GM19193 (cell line): ENCODE data around the gene CD74.

Experiments
- POLR2A ChIP-seq: IDR thresholded peaks from 4 replicates; pipeline ENCODE4 v1.6.1; 2011; ENCODE audit not compliant: insufficient read depth, insufficient read length; ENCODE audit errors: extremely low read depth

The CD74 gene

DNA sequence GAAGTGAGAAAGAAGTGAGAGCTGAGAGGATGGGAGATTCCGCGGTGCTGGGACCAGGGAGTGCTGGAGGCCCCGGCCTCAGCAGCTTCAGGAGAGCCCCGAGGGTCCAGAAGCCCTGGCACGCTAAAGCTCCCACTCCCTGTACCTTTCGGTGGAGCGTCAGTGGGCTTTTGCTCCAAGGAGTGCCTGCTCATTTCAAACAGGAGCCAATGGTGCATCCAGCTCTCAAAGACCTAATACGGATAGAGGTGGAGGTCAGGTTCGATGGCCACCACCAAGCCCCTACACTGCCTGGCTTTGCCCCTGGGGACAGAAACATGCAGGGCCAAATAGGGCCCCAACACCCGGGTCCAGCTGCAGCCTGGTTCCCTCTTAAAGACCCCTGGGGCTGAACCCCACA is 8.2 kb downstream of the CD74 start:
- TF ChIP-seq POLR2A = peak; percentile 25

DNA sequence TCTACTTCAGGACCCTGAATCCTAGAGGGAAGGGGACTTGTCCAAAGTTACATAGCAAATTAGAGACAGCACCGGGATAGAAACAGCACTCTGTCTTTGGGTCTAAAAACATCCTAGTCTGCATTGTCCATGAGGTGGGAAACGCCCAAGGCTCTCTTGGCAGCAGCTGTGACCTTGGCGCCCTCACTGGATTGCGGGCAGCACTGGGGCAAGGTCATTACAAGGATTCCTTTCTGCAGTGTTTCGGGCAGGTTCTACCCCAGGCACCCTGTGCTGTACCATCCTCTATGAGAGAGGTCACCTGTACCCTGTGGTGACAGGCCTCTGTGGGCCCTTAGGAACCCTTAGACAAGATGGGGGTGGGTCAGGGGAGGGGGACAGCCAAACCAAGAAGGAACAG is 8.6 kb downstream of the CD74 start:
- TF ChIP-seq POLR2A = peak; percentile 38

DNA sequence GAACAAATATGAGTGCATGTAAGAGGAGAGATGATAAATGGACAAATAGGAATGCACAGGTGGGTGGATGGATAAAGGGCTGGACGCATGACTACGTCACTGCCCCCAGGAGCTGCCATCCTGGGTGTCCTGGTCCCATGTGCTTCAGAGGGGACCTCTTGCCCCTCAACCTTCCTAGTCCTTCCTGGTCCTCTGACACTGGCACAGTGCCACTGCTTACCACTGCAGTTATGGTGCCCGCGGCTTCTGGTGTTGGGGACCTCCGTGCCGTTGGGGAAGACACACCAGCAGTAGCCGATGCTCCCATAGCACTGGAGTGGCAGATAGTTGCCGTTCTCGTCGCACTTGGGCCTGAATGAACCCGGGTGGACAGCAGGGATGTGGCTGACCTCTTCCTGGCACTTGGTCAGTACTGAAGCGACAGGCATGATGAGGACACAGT is 9.8 kb downstream of the CD74 start:
- TF ChIP-seq POLR2A = peak; percentile 67

DNA sequence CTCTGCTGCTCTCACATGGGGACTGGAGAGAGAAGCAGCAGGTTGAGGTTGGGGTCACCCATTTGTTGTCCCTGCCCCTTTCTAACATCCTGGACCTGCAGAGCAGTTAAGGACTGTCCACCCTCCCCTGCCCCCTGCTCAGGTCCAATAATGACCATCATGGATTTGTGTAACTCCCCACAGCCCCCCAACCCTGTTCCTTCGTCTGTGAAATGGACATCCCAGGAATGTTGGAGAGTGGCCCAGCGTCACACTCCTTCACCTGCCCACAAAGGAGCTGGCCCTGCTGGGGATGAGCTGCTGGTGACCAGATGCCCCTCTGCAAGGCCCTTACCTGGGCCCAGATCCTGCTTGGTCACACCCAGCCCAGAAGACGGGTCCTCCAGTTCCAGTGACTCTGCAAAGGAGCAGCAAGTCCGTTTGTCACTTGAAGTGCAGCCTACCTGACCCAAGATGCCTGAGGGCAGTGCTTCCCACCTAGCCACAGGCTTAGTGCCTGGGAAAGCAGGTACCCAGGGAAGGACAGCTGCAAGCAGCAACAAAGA is 10.4 kb downstream of the CD74 start:
- peak; percentile 22 for TF ChIP-seq POLR2A

DNA sequence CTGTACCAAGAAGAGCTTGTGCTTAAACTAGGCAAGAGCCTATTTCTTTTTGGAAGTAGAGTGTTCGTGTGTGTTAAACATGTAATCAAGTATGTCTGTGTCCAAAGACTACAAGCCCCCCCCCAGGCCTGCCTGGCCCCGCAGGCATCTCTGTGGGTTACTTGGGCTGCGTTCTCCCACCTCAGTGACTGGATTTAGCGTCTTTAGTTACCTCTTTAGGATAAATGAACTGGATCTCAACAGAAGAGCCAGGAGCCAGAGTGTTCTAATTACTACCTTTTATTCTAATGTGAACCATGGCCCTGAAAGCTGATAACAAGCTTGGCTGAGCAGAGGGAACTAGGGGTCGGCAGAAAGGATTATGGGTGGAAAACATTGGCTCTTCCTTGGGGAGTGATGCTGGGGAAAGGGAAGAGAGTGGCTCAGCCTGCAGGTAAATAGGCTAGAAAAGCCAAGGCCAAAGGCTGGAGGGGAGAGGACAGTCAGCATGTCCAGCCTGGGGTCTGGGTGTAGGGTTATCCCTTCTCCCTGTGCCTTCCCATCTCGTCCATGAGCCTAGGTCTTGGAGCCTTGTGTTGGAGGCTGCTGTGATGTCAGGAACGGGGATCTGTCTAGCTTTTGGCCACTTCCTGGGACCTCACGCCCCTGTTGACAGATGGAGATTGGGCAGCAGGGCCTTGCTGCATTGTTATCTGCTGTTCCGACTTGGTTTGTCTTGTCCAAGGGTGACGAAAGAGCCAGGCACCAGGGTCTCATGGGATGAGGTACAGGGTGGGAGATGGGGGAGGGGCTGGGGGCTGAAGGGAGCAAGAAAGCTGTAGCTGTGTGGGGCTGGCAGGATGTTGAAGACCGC is 11.1 kb downstream of the CD74 start:
- peak; percentile 74 for TF ChIP-seq POLR2A

DNA sequence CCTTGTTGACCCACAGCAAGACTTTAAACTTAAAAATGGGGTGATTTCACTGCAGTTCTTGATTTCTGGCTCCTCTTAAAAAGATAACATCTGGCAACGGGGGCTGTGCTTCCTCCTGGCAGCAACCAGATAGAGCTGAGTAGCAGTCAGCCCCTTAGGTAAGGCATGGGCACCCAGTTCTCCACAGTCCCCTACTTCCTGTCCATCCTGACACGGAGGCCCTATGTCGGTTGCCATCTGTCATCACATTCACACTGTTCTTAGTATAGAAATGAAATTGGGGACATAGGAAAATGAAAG is 11.7 kb downstream of the CD74 start:
- TF ChIP-seq POLR2A = peak; percentile 38

DNA sequence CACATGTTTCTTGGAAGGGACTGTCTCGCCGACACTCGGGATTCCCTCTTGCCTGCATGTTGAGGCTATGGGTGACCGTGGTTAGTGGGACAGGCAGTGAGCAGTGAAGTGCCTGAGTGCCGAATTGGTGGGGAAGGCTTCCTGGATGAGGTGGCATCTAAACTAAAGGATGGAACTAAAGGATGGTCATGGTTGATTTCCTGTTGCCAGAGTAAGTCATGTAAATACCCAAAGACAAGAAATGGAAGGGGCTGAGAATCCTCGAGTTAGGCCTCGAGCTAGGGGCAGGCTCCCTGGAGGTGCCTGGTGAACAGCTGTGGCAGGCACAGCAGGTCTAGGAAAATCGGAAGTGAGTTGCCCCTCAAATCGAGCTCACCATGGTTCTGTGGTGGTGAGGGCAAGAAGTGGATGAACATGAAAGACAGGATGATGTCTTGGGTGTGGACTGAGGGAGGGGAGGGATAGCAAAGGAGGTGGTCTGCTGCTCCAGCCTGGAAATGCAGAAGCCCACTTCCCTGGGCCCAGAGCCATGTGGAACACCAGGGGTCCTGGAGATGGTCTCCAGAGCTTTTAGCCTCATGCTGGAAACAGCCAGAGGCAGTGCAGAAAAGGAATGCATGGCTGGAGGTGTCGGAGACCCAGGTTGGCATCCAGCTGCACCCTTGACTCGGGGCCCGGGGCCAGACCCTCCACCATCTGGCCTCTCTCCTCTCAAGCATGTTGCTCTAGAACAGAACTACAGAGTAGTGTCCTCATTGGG is 12.2 kb downstream of the CD74 start:
- peak; percentile 89 for TF ChIP-seq POLR2A

DNA sequence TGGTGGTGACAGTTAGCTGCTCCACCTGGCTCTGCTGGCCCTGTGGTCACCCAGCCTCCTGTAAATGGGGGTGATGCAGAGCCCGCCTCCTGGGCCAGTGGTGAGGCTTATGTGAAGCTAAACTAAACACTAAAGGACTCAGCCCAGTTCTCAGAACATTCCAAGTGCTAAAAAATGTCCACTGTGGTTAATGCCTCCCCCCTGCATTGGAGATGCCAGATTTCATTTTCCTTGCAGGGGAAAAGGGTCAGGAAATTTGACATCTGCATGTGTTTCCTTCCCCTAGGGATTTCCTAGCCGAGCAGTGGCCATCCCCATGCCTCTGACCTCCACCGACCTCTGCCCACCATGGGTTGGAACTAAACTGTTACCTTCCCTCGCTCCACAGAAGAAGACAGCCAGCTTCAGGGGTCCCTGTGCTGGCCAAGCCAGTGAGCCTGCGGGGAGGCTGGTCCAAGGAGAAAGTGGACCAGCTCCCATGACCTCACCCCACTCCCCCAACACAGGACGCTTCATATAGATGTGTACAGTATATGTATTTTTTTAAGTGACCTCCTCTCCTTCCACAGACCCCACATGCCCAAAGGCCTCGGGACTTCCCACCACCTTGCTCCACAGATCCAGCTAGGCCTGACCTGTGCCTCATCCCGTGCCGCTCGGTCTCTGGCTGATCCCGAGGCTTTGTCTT is 13.0 kb downstream of the CD74 start:
- peak; percentile 56 for TF ChIP-seq POLR2A

DNA sequence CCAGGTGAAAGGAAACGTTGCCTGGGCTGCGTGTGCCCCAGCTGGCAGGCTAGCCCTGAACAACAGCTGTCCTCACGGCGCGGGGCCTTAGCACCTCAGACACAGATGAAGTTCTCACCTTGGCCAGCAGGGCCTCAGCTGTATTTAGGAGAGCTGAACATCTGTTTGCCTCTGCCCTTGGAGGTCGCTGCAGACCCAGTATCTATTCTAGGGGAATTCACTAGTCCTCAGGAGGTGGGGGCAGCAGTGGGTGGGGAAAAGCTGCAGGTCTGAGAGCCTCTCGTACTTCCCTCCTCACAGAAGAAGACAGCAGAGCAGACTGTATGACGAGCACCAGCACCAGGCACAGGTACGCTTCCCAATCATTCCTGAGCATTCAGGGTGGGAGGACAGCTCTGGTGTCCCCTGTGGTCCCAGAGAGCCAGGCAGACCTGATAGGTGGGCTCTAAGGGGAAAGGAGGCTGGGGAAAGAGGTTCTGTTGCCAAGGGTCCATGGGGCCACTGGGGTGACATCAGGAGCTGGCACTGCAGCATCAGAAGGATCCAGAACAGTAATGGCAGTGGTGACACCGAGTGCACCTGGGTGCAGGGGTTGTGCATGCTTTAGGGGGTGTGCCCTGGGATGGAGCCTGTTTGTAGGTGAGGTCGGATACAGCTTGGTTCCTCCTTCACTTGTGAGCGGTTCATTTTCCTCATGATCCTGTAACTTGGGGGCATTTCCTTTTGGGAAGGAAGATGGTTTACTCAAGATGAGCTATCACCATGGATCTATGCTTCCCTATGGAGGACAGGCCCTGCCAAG is 13.8 kb downstream of the CD74 start:
- peak; percentile 85 for TF ChIP-seq POLR2A

DNA sequence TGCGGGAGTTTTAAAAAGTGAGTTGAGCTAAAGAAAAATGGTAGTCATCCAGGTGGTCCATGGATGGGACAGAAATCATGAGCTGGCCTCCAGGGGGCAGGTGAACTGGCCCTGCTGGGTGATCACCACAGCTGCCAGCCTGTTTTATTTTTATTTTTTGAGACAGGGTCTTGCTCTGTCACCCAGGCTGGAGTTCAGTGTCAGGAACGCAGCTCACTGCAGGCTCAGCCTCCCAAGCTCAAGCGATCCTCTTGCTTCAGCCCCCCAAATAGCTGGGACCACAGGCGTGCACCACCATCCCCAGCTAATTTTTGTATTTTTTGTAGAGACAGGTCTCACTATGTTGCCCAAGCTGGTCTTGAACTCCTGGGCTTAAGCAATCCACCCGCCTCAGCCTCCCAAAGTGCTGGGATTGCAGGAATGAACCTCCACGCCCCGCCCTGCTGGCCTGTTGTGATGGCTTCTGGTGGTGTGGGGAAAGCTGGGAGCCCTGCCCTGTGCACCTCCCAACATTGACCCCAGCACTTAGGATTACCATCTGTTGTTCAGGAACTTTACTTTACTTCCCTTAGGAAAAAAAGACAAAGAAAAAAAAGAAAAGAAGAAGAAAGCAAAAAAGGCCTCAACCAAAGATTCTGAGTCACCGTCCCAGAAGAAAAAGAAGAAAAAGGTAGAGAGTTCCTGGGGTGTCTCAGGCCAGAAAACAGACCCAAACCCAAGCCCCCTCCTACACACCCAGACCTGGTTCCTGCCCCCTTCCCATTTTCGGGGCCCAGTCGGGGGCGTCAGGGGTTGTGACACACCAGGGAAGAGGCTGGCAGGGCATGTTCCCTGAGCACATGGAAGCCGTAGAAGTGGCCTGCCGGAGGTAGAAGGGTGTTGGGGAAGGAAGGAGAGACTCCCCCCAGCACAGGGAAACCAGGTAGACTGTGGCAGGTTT is 14.7 kb downstream of the CD74 start:
- peak; percentile 29 for TF ChIP-seq POLR2A

DNA sequence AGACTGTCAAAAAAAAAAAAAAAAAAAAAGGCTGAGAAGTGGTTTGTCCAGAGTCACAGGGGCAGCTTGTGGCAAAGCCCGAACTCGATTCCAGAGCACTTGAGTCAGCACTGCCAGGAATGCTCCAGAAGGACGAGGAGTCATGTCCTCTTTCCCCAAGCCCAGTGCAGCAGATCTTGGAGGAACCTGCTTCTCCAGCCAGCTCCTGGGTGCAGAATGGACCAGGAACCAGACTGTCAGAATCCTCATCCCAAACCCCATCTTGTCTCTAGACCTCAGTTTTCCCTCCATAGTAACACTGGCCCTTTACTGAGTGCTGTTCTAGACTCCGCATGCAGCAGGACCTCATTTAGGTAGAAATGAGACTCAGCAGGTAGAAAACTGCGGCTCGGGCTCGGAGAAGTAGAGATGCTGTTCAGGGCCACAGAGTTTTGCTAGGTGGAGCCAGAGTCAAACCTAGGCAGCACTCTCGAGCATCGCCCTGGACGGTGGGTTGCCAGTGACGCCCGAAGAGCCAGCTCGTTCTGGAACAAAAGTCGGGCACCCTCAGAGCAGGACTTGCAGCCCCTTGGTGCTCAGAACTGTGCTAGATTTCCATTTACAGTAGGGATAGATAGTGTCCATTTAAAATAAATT is 15.4 kb downstream of the CD74 start:
- peak; percentile 29 for TF ChIP-seq POLR2A

DNA sequence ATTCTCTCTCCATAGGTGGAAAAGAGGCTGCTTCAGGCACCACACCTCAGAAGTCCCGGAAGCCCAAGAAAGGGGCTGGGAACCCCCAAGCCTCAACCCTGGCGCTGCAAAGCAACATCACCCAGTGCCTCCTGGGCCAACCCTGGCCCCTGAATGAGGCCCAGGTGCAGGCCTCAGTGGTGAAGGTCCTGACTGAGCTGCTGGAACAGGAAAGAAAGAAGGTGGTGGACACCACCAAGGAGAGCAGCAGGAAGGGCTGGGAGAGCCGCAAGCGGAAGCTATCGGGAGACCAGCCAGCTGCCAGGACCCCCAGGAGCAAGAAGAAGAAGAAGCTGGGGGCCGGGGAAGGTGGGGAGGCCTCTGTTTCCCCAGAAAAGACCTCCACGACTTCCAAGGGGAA is 16.4 kb downstream of the CD74 start:
- TF ChIP-seq POLR2A = peak; percentile 16

DNA sequence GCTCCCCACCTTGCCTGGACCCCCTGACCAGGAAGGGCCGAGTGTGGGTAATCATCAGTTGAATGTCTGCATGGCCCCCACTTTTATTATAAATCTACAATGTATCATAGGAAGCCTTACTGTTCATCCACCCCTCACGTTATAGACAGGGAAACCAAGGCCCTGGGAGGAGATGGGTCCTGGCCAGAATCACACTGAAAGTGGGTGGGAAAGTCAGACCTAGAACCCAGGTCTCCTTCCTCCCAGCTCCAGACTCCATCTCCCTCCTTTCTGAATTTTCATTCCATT is 17.1 kb downstream of the CD74 start:
- TF ChIP-seq POLR2A = no peak
